ENCODE data around the gene FSTL3. TPM values are rescaled to one million over a fixed set of nuclear protein-coding genes. Genes with fewer than 3 reads are reported as not detected.

Gene FSTL3
- total and polyA plus RNA-seq, 2 of the 13 experiments (the other 11 are each of a cell fraction or from before 2014, with no cell fraction given) = 13.5 to 15.6 TPM

GRCh38 chr19:660793-661426 lies 15.3 kb upstream of the FSTL3 start (continued):
- peak; percentile 83; the same call in 1 of the 2 replicates for TF ChIP-seq FOXJ3 (CRISPR knock-in tag; IDR thresholded peaks at IDR 0.05; ENCODE audit: borderline replicate concordance)
- peak; percentile 91 for TF ChIP-seq IRF2 (CRISPR knock-in tag; IDR thresholded peaks at IDR 0.05)
- TF ChIP-seq MTA1 (CRISPR knock-in tag; IDR thresholded peaks at IDR 0.05; ENCODE audit: borderline replicate concordance) = peak; percentile 84
- no peak for TF ChIP-seq ZNF34 (CRISPR knock-in tag; IDR thresholded peaks at IDR 0.05; ENCODE audit: borderline replicate concordance)
- TF ChIP-seq, protein P1, sequence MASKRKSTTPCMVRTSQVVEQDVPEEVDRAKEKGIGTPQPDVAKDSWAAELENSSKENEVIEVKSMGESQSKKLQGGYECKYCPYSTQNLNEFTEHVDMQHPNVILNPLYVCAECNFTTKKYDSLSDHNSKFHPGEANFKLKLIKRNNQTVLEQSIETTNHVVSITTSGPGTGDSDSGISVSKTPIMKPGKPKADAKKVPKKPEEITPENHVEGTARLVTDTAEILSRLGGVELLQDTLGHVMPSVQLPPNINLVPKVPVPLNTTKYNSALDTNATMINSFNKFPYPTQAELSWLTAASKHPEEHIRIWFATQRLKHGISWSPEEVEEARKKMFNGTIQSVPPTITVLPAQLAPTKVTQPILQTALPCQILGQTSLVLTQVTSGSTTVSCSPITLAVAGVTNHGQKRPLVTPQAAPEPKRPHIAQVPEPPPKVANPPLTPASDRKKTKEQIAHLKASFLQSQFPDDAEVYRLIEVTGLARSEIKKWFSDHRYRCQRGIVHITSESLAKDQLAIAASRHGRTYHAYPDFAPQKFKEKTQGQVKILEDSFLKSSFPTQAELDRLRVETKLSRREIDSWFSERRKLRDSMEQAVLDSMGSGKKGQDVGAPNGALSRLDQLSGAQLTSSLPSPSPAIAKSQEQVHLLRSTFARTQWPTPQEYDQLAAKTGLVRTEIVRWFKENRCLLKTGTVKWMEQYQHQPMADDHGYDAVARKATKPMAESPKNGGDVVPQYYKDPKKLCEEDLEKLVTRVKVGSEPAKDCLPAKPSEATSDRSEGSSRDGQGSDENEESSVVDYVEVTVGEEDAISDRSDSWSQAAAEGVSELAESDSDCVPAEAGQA (IDR thresholded peaks at IDR 0.05; ENCODE audit: low read depth) = peak; percentile 76
- TF ChIP-seq, protein P1 (CRISPR knock-in tag; IDR thresholded peaks at IDR 0.05; ENCODE audit: borderline replicate concordance) = no peak
- TF ChIP-seq SP2 (CRISPR knock-in tag; IDR thresholded peaks at IDR 0.05) = peak; percentile 11
- TF ChIP-seq, protein P2, sequence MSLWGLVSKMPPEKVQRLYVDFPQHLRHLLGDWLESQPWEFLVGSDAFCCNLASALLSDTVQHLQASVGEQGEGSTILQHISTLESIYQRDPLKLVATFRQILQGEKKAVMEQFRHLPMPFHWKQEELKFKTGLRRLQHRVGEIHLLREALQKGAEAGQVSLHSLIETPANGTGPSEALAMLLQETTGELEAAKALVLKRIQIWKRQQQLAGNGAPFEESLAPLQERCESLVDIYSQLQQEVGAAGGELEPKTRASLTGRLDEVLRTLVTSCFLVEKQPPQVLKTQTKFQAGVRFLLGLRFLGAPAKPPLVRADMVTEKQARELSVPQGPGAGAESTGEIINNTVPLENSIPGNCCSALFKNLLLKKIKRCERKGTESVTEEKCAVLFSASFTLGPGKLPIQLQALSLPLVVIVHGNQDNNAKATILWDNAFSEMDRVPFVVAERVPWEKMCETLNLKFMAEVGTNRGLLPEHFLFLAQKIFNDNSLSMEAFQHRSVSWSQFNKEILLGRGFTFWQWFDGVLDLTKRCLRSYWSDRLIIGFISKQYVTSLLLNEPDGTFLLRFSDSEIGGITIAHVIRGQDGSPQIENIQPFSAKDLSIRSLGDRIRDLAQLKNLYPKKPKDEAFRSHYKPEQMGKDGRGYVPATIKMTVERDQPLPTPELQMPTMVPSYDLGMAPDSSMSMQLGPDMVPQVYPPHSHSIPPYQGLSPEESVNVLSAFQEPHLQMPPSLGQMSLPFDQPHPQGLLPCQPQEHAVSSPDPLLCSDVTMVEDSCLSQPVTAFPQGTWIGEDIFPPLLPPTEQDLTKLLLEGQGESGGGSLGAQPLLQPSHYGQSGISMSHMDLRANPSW (CRISPR knock-in tag; IDR thresholded peaks at IDR 0.05; ENCODE audit: borderline replicate concordance) = no peak
- 0 out of 2 replicates have a peak, but pooled peaks have one; percentile 45 for TF ChIP-seq ZNF775 (CRISPR knock-in tag; IDR thresholded peaks at IDR 0.05; ENCODE audit: borderline replicate concordance)
- TF ChIP-seq ZBTB40 (IDR thresholded peaks at IDR 0.05) = no peak
- TF ChIP-seq ZBTB40 (CRISPR knock-in tag; IDR thresholded peaks at IDR 0.05) = peak; percentile 75; the same call in 1 of the 2 replicates

Data from HepG2 (cell line).